Measurements from ENCODE around the gene PDZD2. TPM values are rescaled to one million over a fixed set of nuclear protein-coding genes. Genes with fewer than 3 reads are reported as not detected.

PDZD2 gene
- polyA plus RNA-seq, 3 donors: 0.10 TPM; not detected in 2

GRCh38 chr5:32058997-32059396 lies 420.1 kb downstream of the PDZD2 start:
- Histone ChIP-seq H3K9me3 (replicated peaks in 1 of 2; ENCODE audit: control insufficient read depth in 1 of 2, insufficient read depth in 1 of 2, low read length in 2 of 2) (no peaks in the 10 kb centered on the region), H4K20me1 (ENCODE audit: insufficient read depth, low read length) (no peaks in the 10 kb centered on the region), H3K36me3 (replicated peaks in 1 of 2; ENCODE audit: control insufficient read depth in 1 of 2, insufficient read depth in 2 of 2, low read length in 2 of 2) (no peaks in the 10 kb centered on the region), H3K79me2 (ENCODE audit: insufficient read depth, low read length) (no peaks in the 10 kb centered on the region), H2AFZ (ENCODE audit: insufficient read depth, low read depth, low read length, poor library complexity, severe bottlenecking) (no peak overlapping the region), H3K4me3 (replicated peaks in 1 of 3; ENCODE audit: low read depth in 2 of 3, low read length in 3 of 3) (no peak overlapping the region), H3K4me2 (replicated peaks; ENCODE audit: extremely low read depth, low read length, poor library complexity, severe bottlenecking) (no peak overlapping the region), H3K4me1 (ENCODE audit: control insufficient read depth in 1 of 2, insufficient read depth in 2 of 2, low read length in 2 of 2) (no peaks in the 10 kb centered on the region), H3K27me3 (ENCODE audit: control insufficient read depth in 2 of 2, insufficient read depth in 2 of 2, low read length in 2 of 2) (no peaks in the 10 kb centered on the region), H3K9ac (ENCODE audit: insufficient read depth, low read length, poor library complexity, severe bottlenecking) (no peak overlapping the region), H3K27ac (ENCODE audit: low read depth in 1 of 2, low read length in 2 of 2) (no peak overlapping the region)
- Mint-ChIP-seq H3K27me3 (ENCODE audit: low read depth in 3 of 3) (no peaks in the 10 kb centered on the region), H3K4me1 (no peaks in the 10 kb centered on the region), H3K27ac (no peak overlapping the region), H3K9me3 (peaks cover 0 to 4% (median 0%) of the 10 kb centered on the region in 7 donors), H3K4me3 (no peak overlapping the region), H3K36me3 (no peaks in the 10 kb centered on the region)
- no peak for DNase-seq
- intact Hi-C loops (cut with micrococcal nuclease): no loop called here
- WGBS (ENCODE audit: insufficient coverage): 100% methylated on average over 3 of the region's 3 CpGs
- TF ChIP-seq CTCF (IDR thresholded peaks at IDR 0.05): no peak

- TF ChIP-seq CTCF (IDR thresholded peaks at IDR 0.05): no peak
- no peak for DNase-seq
- Histone ChIP-seq H3K27me3 (ENCODE audit: control insufficient read depth in 2 of 2, insufficient read depth in 2 of 2, low read length in 2 of 2) (no peaks in the 10 kb centered on the region), H3K9me3 (replicated peaks in 1 of 2; ENCODE audit: control insufficient read depth in 1 of 2, insufficient read depth in 1 of 2, low read length in 2 of 2) (no peaks in the 10 kb centered on the region), H3K4me1 (ENCODE audit: control insufficient read depth in 1 of 2, insufficient read depth in 2 of 2, low read length in 2 of 2) (no peaks in the 10 kb centered on the region), H3K4me3 (replicated peaks in 1 of 3; ENCODE audit: low read depth in 2 of 3, low read length in 3 of 3) (no peak overlapping the region), H3K36me3 (replicated peaks in 1 of 2; ENCODE audit: control insufficient read depth in 1 of 2, insufficient read depth in 2 of 2, low read length in 2 of 2) (no peaks in the 10 kb centered on the region), H3K4me2 (replicated peaks; ENCODE audit: extremely low read depth, low read length, poor library complexity, severe bottlenecking) (no peak overlapping the region), H3K27ac (ENCODE audit: low read depth in 1 of 2, low read length in 2 of 2) (no peak overlapping the region), H2AFZ (ENCODE audit: insufficient read depth, low read depth, low read length, poor library complexity, severe bottlenecking) (no peak overlapping the region), H3K79me2 (ENCODE audit: insufficient read depth, low read length) (no peaks in the 10 kb centered on the region), H3K9ac (ENCODE audit: insufficient read depth, low read length, poor library complexity, severe bottlenecking) (no peak overlapping the region), H4K20me1 (ENCODE audit: insufficient read depth, low read length) (no peaks in the 10 kb centered on the region)
- Mint-ChIP-seq H3K27me3 (ENCODE audit: low read depth in 3 of 3) (no peaks in the 10 kb centered on the region), H3K9me3 (peaks cover 0 to 4% (median 0%) of the 10 kb centered on the region in 7 donors), H3K4me1 (no peaks in the 10 kb centered on the region), H3K4me3 (no peak overlapping the region), H3K36me3 (no peaks in the 10 kb centered on the region), H3K27ac (no peak overlapping the region)
- WGBS (ENCODE audit: insufficient coverage): no CpG with 5 or more reads among the region's 4 CpGs
- intact Hi-C loops (cut with micrococcal nuclease): no loop called here
These were observed 421.0 kb downstream of the PDZD2 start for GRCh38 chr5:32059761-32060530.

All from CD14-positive monocyte (primary cell).